EH (cell line): Measurements from ENCODE around the gene MCTP1.

Experiments used
- DNase-seq: peaks from one replicate; pipeline ENCODE4 v3.0.0-alpha.2; 2015; ENCODE audit warnings: low read depth

Gene MCTP1

DNA sequence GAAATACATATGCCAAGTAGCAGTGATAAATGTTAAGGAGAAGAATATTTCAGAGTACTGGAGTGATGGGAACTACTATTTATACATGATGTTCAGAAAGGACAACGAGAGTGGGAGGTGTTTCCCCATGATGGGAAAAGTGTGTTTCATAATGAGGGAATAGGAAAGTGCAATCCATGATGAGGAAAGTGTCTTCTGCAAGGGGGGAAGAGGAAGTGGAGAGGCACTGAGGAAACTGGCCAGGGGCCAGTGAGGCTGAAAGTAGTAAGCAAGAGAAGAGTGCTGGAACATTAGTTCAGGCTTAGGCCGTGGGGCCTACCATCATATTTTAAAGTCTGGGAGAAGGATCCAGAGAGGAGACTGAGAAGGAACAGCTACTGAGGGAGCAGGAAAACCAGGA lies 339.2 kb downstream of the MCTP1 start:
- DNase-seq, result no peak

DNA sequence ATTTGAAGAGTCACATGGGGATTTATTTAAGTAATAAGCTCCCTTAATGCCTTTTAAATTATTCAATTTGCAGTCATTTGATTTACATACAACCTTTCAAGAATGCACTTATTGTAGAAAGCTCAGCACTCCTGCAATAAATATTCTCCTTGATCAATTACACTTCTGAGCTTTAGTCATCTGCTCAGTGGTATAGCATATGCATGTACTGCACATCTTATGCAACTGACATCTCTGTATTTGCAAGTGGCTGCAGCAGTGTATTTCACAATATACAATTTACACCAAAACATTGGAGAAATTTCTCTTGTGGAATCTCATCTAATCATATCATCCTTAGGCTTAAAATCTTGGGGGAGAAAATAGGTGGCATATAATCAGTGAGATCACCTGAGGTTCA lies 340.7 kb downstream of the MCTP1 start:
- no peak for DNase-seq

DNA sequence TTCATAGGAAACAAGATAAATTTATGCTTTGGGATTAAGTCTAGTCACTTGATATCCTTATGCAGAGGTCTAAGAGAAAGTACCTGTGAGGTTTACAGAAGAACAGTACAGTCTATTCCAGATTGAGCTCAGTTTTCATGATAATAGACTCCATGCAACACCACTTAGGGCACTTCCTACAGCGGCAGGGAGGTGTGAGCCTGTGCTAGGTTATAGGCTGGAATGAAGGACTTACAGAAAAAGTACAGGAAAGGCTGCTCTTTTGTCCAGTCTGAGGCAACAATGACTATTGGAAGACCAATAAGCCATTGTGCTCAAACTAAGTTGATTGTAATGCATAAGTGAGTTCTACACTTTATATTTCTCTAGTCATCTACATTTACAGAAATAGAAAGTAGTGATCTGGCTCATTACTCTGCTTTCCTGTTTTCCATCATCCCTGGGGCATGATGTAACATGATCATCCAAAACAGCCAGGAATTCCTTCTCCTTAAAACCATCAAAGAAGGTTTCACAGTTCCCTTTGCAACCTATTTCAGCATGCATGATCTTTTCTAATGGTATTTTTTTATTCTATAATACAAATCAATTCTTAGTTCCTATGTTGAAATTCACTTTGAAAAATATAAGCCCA lies 343.7 kb downstream of the MCTP1 start:
- no peak for DNase-seq

DNA sequence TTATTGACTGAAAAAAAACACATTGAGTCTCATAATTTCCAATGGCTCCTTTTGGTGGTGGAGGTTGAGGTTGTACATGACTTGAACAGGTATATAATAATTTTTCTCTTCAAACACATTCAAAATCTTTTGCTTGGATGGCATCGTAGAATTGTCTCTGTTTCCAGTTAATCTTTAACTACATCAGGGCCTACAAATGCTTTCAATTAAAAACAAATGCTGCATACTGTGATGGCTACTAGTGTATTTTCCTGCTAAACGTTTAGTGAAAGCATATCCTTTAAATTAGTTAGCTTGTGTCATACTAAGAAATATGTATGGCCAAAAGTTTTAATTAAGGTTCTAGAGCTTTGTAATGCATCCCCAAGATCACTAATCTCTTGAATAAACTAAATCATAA lies 352.6 kb downstream of the MCTP1 start:
- DNase-seq, result no peak

DNA sequence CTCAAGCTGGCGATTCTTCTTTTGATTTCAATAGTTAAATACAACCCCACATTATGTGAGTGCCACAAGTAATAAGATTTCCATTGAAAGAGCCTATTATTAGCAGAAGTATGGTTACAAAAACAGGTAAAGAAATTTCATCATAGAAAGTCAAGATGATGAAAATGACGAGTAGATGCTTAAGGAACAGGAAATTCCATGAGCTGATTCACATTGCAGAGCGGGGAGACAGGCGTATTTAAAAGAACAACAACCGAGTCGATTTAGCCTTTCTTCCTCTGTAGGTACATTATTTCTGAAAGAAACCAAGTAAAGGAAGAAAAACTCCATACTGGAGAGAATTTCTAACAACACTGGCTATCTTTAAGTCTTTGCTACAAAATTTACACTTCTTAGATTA lies 356.0 kb downstream of the MCTP1 start:
- DNase-seq, result no peak

DNA sequence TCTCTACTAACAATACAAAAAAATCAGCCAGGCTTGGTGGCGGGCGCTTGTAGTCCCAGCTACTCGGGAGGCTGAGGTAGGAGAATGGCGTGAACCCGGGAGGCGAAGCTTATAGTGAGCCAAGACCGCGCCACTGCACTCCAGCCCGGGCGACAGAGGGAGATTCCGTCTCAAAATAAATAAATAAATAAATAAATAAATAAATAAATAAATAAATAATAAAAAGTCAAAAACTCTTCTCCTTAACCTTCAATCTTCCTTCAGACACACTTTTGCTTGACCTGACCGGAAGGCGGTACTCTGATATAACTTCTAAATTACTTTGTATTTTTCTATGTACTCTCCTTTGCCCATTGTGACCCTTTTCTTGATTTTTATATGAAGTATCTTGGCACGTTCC lies 364.3 kb downstream of the MCTP1 start:
- no peak for DNase-seq

DNA sequence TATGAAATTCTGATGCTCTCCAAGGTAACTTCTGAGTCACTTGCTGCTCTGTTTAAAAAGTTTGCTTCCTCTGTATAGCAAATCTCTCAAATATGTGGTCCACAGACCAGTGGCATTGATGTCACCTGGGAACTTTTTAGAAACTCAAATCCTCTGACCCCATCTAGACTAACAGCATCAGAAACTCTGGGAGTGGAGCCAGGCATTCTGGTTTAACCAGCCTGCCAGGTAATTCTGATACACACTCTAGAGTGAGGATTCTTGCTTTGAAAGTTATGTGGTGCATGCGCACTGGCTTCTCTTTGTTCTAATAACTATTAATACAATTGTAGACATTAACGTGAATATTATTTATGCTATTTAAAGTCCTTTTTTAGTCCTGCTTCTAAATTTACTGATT lies 368.3 kb downstream of the MCTP1 start:
- no peak for DNase-seq

DNA sequence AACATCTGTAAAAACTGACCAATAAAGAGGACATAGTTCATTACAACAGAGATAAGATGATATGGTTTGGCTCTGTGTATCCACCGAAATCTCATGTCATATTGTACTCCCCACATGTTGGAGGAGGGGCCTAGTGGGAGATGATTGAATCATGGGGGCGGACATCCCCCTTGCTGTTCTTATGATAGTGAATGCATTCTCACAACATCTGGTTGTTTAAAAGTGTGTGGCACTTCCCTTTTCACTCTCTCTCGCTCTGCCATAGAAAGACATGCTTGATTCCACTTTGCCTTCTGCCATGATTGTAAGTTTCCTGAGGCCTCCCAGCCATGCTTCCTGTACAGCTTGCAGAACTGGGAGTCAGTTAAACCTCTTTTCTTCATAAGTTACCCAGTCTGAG lies 373.6 kb downstream of the MCTP1 start:
- DNase-seq, result no peak

DNA sequence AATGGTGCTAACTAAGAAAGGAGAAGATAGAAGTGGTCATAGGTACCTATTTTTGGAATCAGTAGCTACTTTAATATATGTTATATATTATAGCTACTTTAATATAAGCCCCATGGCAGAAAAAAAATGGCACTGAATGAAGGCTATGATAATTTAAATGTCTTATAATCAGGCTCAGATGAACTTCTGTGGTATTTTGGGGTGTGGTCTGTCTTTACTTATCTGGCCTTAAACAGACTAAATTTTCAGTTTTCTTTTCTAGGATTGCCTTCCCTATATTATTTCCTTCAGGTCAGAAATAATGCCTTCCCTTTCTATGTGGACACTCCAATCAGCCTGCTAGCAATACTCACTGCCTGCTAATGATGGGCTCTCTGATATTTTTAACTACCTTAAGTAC lies 374.2 kb downstream of the MCTP1 start:
- DNase-seq, result no peak

DNA sequence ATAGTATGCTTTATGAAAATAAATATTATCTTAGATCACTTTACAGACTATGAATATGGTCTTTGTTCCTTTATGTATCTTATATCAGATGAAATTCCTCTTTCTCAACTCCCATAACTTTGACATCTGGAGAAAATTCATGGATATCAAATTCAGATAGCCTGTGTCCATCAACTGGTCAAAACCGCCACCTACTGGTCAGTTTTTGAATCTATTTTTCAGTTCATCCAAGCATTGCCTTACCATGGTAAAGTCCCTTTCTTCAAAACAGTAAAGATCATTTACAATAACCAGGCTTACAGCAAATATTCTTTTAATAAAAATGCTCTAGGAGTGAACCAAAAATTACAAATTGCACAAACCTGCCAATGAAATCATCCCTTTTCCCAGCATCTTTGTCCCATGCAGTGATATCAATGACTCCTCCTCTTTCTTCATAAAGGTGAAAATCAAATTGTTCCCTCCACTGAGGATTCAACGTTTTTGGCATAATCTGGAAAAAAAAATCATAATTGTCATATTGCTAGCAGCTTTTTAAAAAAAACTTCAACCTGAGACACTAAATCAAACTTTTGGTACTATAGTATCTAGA lies 375.9 kb downstream of the MCTP1 start:
- peak; percentile 45 for DNase-seq

DNA sequence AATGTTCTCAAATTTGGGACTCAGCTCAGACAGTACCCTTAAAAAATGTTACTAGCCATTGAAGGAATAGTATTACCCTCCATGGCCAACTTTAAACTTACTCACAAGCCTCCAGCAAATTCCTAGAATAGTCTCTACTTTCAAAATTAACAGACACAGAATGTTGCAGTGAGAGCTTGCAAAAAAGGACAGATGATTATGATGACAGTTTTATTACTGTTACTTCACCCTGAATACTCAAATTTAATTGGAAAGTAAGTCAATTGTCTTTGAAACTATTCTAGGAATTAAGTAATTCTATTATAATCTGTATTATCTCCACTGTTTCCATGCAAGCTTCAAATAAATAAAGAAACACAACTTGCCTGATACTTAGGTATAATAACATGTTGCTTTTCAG lies 378.1 kb downstream of the MCTP1 start:
- peak; percentile 7 for DNase-seq

DNA sequence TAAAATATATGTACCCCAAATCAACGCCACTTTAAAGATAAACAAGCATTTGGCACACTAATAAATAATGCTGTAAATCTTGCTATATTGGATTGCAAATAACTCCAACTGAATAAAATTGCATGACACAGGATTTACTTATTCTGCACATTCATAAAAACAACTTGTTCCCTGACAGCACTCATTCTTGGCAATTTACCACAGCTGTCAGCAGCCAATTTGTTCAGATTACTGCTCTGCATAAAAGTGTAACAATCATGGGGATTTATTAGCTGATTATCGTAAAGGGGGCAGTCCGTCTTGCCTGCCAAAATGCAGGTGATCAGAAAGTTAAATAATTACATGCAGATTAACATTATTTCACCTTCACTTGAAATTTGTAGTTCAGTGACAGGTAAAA lies 381.2 kb downstream of the MCTP1 start:
- DNase-seq, result no peak

DNA sequence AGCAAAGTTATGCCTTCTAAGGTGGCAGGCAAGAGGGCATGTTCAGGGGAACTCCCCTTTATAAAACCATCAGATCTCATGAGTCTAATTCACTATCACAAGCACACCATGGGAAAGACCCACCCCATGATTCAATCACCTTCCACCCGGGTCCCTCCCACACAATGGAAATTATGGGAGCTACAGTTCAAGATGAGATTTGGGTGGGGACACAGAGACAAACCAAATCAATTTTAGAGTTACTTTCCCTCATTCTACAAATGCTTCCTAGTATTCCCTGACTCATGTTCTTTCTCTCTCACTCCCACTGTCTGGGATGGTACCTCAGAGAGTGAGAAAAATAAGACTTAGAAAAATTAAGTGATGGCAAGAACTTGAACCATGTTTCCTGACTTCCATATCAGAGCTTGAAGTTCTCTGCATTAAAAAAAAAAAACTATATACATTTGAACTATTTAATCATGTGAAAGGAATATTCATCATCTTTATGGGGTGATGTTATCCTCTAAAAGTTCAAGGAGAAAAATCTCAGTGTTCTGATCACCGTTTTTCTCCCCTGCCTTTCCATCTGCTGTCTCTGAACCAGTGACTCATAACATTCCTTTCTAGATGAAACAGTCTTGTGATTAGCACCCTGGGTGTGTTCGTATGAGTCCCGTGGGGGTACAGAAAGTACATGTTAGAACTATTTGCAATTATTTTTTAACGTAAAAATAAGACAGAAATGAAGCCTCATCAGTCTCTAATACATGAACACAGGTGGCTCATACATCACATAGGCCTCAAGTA lies 383.5 kb downstream of the MCTP1 start:
- DNase-seq, result peak; percentile 42

DNA sequence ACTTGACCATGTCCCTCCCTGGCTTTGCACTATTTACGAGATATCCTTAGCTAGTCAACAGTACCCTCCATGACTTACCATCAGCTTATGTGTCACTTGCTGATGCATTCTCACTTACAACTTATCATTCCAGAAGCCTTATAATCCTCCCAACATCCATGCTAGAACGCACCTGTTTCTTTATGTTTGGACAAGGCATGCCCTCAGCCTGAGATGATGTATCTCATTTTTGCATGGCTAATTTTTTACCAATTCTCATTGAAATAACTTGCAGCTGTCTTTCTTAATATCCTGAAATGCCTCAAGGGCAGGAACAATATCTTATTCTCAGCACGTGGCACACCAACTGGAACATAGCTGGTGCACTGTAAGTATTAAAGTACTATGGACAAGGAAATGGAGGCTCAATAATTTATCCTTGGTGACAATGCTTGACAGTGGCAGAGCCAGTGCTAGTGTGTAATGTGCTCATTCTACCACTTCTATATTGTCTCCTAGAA lies 384.8 kb downstream of the MCTP1 start:
- DNase-seq, result no peak

DNA sequence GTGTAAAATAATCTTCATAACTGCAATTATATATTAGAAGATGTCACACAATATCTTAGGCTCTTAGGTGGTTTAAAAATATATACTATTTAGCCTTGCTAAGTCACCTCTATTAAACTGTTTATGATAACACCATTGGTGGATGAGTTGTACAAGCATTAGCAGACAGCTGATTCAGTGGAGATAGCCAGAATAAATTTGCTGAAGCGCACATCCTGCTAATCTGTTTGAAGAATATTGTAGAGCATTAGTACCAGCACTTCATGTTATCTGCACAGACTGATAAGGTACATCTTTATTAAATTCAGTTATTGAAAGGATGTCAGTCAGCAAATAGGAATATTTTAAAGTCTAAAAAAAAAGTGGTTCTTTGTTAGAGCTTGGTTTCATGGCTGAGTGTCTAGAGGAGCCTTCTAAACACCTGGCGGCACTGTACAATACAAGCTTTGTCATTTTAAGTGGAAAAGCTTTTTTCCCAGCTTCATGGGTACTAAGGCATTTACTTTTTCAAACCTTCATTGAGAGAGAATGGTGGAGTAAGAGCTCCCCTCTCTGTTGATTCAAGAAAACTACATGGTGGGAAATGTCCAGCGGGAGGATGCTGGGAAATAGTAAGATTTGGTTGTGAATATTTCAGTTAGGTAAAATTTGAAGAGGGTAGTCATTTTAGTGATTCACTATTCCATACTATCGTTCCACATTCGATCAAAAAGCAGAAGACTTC lies 391.3 kb downstream of the MCTP1 start:
- peak; percentile 2 for DNase-seq

DNA sequence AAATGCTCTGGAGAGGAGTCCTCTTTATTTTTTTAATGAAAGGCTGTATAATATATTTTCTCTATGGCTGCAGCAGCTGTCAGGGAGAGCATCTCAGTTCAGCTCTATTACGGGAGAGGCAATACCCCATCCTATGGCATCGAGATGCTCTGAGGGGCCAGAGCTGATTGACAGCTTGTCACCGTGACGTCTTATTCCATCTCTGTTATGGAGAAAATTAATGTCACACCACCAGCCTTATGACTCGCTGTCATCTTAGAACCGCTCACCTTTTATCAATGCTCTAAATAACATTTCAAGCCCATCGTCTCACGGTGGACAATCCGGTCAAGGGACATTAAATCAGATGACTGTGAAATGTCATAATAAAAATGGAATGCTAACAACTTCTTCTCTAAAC lies 392.9 kb downstream of the MCTP1 start:
- no peak for DNase-seq

DNA sequence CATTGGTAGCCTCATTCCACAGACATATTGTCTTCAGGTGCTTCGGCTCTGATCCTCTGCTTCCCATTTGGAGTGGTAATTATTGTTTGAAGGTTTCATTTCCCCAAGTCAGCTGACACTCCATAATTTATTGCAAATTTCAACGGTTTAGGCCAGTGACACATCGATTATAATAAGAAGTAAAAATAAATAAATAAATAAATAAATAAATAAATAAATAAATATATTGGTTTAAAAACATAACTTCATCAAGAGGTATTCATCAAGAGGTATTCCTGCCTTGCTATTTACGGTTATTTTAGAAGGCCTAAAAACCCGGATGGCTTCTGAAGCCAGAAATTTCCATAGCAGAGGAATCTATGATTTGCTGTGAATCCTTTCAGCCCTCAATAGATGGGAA lies 393.3 kb downstream of the MCTP1 start:
- no peak for DNase-seq

DNA sequence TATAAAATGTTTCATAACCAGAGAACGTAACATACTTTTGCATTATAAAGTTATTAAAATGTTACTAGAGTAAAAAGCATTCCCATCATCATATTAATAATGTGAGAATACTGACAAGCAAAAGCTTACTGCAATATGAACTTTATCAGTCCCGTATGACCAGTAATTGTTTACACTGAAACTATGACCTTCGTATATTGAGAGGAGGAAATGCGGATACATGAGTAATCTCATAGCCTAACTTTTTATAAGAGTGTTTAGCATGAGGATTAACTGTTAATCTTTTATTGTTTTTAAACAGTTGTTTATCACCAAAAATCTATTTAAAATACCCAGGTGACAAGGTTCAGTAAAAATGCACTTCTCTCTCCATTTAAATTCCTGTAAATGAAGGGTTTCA lies 394.0 kb downstream of the MCTP1 start:
- DNase-seq, result no peak

DNA sequence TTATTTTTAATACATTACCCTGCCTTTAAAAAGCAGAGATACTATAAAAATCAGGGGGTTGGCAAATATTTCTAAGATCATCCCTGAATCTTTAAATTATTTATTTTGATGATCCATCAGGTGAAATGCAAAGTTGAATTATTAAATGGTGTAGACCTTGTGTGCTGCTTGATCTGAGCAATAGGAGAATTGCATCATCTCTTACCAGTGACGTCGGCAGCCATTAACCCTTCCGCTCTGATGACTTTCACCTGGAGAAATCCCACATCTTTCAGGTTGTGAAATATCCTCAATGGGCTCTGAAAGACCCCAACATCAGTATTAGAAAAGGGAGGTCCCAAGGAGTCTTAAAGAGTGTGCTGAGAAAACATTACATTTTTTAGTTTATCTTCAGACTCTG lies 396.2 kb downstream of the MCTP1 start:
- no peak for DNase-seq

DNA sequence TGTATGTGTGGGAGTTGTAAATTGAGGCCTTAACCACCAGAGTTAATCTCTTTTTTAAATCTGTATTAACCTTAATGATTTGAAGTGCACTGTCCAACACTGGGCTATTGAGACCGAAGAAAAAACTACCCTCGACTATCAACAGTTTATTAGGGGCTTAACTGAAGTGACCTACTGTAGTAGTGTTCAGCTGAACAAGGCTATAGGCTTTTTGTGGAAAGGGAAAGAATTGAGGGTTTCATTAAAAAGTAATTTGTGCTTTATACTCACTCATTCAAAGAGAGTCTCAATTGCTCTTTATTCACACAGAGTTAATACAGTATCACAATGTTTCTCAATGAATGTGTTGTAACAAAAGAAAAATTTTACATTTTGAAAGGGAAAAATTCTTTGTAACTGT lies 399.0 kb downstream of the MCTP1 start:
- DNase-seq, result no peak

DNA sequence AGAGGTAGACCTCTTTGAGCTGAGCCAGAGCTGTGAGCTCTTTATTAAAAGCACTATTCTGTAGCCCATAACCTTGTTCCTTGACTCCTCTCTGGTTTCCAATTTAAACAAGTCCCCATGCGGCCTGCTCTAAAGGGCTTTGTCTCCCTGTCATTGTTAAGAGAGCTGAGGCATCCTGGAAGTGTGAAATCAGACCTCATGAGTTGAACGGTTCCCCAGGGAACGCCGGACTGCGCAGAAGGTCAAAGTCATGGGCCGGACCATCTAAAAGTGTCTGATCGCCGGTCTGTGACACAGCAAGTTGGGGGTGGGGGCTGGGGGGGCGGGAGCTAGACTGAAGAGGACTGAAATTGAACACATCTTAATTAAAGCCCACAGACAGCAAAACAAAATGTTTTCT lies 400.6 kb downstream of the MCTP1 start:
- no peak for DNase-seq

DNA sequence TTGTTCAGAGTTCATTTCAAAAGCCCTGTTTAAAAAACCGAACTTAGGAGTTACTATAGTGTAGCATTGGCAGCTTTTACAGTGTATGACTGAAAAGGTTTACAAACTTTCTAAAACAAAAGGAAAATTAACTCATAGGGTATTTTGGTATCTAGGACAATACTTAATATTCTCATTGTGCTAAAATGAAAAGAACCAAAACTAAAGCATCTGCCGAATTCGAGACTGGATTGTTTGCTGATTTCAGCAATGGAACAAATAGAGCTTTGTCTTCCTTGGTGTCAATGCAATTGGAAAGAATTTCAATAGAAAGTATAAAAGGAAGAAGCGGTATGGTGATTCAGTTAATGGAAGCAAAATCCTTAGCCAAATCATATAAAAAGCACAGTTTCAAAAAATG lies 412.4 kb downstream of the MCTP1 start:
- DNase-seq, result no peak
